NCI-H2029 treated with DMSO at 0.1 percent for 48 hours (cell line): Measurements from ENCODE around the gene SLC25A26.

Experiments
- DNase-seq: peaks from one replicate; lab custom pipeline; 2025; lab: John Stamatoyannopoulos, UW

SLC25A26 gene

GRCh38 chr3:66396161-66396760 is 175.5 kb downstream of the SLC25A26 start:
- no peak for DNase-seq

- no peak for DNase-seq
Observed at GRCh38 chr3:66396888-66397287, 176.1 kb downstream of the SLC25A26 start.

- no peak for DNase-seq
Observed at GRCh38 chr3:66397745-66398144, 176.9 kb downstream of the SLC25A26 start.

GRCh38 chr3:66398228-66399025 is 177.6 kb downstream of the SLC25A26 start:
- DNase-seq: no peak

- no peak for DNase-seq
Observed at GRCh38 chr3:66399529-66400232, 178.9 kb downstream of the SLC25A26 start.

- no peak for DNase-seq
Observed at GRCh38 chr3:66400411-66401156, 179.8 kb downstream of the SLC25A26 start.

GRCh38 chr3:66401157-66401550 is 180.4 kb downstream of the SLC25A26 start:
- DNase-seq: no peak

- no peak for DNase-seq
Observed at GRCh38 chr3:66401675-66402491, 181.1 kb downstream of the SLC25A26 start.

- DNase-seq: no peak
Observed at GRCh38 chr3:66402596-66403290, 181.9 kb downstream of the SLC25A26 start.

GRCh38 chr3:66403323-66403990 is 182.7 kb downstream of the SLC25A26 start:
- no peak for DNase-seq

- no peak for DNase-seq
Observed at GRCh38 chr3:66404197-66404596, 183.4 kb downstream of the SLC25A26 start.

GRCh38 chr3:66404903-66405700 is 184.3 kb downstream of the SLC25A26 start:
- no peak for DNase-seq

GRCh38 chr3:66405701-66406091 is 184.9 kb downstream of the SLC25A26 start:
- no peak for DNase-seq

- DNase-seq: no peak
Observed at GRCh38 chr3:66406163-66406562, 185.4 kb downstream of the SLC25A26 start.

GRCh38 chr3:66406831-66407610 is 186.2 kb downstream of the SLC25A26 start:
- DNase-seq: no peak

- no peak for DNase-seq
Observed at GRCh38 chr3:66407611-66408218, 186.9 kb downstream of the SLC25A26 start.

- no peak for DNase-seq
Observed at GRCh38 chr3:66409771-66410754, 189.3 kb downstream of the SLC25A26 start.
